Activated CD8-positive, alpha-beta memory T cell treated with anti-CD3 and anti-CD28 coated beads, Interleukin-2, amount 50 U/mL, for 24 hours (primary cell): ENCODE results near the gene CR1L.
"Not testable (repeated sequence)": the region's sequence is repeated elsewhere in the genome, so short reads cannot be mapped to it uniquely, and the experiment has no call there.

Source experiments
- DNase-seq: peaks from one replicate; pipeline ENCODE4 v3.0.0-alpha.2; 2020; ENCODE audit errors: extremely low read depth

The CR1L gene

DNA sequence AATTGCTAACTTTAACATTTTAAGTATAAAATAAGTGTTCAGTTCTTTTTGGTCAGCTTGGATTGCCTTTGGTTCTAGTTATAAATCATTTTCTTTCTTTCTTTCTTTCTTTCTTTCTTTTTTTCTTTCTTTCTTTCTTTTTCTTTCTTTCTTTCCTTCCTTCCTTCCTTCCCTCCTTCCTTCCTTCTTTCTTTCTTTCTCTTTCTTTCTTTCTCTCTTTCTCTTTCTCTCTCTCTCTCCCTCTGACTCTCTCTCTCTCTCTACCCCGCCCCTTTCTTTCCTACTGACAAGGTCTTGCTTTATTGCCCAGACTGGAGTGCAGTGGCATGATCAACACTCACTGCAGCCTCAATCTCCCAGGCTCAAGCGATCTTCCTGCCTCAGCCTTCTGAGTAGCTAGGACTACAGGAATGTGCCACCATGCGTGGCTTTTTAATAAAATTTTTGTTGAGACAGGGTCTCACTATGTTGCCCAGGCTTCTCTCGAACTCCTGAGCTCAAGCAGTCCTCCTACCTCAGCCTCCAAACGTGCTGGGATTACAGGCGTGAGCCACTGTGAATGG, 38.0 kb downstream of the CR1L start:
- not testable (repeated sequence) for DNase-seq

DNA sequence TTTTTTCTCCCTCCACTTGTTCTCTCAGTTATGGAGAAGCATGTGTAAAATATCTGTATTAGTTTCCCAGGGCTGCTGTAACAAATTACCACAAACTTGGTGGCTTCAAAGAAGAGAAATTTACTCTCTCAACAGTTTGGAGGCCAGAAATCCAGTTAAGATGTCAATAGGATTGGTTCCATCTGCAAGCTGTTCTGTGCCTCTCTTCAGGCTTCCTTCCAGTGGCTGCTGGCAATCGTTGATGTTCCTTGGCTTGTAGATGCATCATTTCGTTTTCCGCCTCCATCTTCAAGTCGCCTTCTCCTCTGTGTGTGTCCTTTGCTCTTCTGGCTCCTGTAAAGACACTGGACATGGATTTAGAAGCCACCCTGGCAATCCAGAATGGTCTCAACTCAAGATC, 45.6 kb downstream of the CR1L start:
- not testable (repeated sequence) for DNase-seq

DNA sequence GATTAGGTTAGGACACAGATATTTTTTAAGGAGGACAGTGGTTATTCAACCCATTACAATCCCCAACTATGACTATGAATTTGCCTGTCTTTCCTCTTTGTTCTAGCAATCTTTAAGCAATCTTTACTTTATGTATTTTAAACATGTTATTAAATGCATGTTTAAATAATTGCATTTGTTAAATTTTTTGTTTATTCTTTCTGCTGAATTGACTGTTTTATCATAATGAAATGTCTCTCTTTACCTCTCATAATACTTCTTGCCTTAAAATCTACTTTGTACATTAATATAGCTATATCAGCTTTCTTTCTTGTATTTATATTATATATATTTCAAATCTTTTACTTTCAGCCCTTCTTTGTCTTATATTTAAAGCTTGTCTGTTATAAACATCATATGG, 46.1 kb downstream of the CR1L start:
- no peak for DNase-seq

DNA sequence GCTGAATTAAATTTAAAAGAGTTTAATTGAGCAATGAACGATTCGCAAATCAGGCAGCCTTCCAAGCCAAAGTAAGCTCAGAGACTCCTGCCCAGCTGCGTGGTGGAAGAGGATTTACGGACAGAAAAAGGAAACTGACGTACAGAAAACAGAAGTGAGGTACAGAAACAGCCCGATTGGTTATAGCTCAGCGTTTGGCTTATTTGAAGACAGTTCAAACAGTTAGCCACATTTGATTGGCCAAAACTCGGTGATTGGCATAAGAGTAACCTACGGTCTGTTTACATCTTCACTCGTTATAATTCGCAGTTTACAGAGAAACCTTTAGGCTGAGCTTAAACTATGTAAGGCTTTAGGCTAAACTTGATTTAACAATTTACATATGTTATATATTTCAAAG, 46.9 kb downstream of the CR1L start:
- no peak for DNase-seq

DNA sequence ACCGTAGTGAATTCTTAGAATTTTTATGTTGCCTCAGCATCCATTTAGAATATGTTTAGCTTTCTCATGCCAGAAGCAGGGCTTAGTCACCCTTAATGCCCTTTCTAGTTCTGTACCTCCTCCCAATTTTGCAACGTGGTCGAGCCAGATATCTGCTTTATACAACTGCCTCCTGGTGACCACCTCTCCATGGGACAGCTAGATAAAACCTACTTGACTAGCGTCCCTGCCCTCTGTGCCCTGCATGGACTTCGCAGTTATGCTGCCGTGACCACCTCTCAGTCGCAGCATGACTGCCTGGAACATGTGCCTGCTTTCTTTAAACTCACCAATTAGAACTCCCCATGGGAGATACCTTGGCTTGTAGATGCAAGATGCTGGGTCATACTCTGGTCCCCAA, 47.4 kb downstream of the CR1L start:
- not testable (repeated sequence) for DNase-seq

- no peak for DNase-seq
Measured at GRCh38 chr1:207695891-207696290, 51.0 kb downstream of the CR1L start.

GRCh38 chr1:207698822-207699483, 54.0 kb downstream of the CR1L start:
- DNase-seq, result no peak

- DNase-seq, result no peak
Measured at GRCh38 chr1:207702317-207702716, 57.4 kb downstream of the CR1L start.

- DNase-seq, result no peak
Measured at GRCh38 chr1:207703712-207704111, 58.8 kb downstream of the CR1L start.

GRCh38 chr1:207708004-207708403, 63.1 kb downstream of the CR1L start:
- DNase-seq, result not testable (repeated sequence)

DNA sequence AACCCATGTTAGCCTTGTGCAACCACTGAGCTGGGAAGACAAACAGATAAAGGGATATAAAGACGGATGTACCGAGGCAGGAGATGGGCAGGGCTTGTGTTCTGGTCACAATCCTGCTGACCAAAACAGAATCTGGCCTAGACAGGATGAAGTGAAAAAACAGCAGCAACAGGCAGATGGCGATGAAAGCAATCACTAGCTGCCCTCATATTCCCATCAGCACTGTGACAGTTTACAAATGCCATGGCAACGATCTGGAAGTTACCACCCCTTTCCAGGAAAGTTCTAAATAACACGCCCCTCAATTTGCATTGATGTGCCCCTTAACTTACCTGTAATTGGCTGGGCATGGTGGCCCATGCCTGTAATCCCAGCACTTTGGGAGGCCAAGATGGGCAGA, 66.4 kb downstream of the CR1L start:
- no peak for DNase-seq

DNA sequence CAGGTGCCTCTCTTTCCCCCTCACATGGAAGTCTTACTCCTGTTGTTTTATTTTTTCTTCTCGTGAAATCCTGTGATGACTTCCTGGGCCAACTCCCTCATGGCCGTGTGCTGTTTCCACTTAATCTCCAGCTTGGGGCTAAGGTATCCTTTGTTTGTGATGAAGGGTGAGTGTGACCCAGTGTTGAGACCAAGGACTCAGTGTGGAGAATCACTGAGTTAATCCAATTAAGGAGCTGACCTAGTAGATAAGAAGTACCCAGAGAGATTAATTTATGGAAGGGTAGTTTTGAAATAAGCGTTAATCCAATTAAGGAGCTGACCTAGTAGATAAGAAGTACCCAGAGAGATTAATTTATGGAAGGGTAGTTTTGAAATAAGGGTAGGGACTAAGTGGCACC, 67.8 kb downstream of the CR1L start:
- DNase-seq, result not testable (repeated sequence)

DNA sequence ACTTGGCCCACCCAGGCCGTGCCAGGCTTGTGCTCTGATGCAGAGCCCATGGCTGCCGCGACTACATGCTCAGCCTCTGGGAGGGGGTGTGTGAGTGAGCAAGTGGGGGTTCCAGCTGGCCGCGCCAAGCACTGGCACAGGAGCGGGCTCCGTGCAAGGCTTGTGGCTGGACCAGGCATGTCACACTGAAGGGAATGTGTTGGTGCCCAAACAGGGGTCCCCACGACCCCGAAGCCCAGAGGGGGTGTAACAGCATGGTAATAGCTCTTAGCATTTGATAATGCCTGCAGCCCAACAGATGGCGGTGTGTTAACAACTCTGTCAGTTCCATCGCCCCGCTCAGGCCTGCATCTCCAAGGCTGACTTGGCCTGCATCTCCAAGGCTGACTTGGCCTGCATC, 68.6 kb downstream of the CR1L start:
- no peak for DNase-seq

DNA sequence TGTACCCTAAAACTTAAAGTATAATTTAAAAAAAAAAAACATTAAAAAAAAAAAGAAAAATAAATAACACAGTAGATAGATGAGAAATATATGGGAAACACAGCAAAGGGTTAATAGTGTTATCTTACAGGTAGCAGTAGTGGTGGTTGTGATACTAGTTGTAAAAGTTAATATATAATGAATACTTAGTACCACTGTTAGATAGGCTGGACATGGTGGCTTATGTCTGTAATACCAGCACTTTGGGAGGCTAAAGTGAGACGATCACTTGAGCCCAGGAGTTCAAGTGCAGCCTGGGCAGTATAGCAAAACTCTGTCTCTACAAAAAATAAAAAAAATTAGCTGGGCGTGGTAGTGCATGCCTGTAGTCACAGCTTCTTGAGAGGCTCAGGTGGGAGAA, 74.3 kb downstream of the CR1L start:
- no peak for DNase-seq

DNA sequence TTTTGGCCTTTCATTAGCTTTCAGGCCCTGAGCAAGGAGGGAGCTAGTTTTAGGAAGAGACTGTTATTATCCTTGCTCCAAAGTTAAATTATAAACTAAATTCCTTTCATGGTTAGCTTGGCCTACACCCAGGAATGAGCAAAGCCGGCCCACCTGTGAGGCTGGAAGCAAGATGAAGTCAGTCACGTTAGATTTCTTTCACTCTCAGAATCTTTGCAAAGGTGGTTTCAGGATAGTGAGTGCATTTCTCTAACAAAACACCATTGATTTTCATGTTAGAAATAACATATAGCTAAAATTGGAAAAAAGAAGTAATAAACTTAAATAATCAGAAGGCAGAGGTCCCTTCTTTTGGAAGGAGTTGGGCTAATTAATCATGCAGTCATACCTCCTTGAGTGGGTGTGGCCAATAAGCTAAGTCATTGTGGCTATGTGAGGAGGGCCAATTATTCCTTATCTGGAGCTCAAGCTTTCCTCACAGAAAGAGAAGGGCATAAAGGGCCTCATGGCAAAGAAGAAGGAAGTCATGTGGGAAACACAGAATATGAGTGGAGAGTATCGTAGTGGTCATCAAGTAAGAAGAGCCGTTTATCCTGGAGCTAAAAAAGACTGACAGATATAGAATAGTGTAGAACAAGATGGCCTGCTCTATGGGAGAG, 83.4 kb downstream of the CR1L start:
- DNase-seq, result not testable (repeated sequence)

DNA sequence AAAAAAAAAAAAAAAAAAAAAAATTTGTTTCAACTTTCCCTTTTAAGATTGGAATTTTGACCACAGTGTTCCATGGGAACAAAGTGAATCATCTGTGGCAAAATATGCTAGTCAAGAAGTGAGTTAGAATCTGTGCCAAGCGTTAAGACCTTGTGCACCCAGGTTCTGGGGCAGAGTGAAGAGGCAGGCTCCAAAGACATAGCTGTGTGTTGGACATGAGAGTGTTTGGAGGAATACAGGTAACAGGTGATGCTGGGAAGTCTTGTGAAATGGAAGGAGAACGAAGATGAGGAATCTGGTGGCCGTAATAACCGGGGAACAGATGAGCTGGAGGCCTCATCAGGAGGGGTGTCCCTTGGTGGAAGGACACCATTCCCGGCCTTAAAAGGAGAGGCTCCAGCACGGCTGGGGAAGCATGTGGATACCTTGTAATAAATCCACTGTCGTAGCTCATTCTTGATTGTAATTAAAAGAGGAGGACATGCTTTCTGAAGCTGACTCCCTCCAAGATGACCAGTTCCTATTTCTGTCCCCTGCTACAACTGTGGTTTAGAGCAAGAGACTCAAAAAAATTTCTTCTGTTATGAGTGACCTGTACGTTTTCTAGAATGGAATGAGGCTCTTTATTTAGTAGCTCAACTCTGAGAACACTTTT, 92.7 kb downstream of the CR1L start:
- not testable (repeated sequence) for DNase-seq

DNA sequence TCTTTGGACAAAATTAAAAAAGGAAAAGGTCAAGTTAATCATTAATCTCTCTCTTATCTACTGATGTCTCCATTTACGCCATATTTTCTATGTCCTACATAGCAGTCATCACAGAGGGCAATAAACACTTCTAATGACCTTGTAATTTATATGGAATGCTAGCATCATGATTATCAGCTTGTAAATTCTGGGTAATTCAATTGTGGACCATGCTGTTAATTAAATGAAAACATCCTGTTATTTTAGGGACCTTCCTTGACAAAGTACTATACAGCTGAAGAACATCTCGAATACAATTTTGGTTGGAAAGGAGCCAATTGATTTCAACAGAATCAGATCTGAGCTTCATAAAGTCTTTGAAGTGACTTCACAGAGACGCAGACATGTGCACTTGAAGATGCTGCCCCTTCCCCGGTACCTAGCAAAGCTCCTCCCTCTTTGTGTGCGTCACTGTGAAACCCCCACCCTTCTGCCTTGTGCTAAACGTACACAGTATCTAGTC, 93.3 kb downstream of the CR1L start:
- DNase-seq, result not testable (repeated sequence)

GRCh38 chr1:207740207-207740606, 95.3 kb downstream of the CR1L start:
- no peak for DNase-seq

- DNase-seq, result no peak
Measured at GRCh38 chr1:207742850-207743555, 98.1 kb downstream of the CR1L start.

DNA sequence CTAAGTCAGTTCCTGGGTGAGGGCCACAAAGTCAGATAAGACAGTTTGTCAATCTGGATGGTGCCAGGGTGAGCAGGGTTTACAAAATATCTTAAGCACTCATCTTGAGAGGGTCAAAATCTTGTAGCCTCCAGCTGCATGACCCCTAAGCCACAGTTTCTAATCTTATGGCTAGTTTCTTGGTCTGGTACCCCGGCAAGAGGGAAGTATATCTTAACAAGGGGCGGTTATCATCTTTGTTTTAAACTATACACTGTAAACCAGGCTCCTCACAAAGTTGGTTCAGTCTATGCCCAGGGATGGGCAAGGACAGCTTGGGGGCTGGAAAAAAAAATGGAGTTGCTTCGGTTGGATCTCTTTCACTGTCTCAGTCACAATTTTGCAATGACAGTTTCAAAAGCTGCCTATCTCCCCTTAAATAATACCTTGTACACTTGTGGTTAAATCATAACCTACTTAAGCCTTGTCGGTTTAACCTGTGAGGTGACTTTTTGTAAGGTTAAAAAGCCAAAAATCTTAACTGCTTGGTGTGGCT, 99.1 kb downstream of the CR1L start:
- DNase-seq, result no peak

DNA sequence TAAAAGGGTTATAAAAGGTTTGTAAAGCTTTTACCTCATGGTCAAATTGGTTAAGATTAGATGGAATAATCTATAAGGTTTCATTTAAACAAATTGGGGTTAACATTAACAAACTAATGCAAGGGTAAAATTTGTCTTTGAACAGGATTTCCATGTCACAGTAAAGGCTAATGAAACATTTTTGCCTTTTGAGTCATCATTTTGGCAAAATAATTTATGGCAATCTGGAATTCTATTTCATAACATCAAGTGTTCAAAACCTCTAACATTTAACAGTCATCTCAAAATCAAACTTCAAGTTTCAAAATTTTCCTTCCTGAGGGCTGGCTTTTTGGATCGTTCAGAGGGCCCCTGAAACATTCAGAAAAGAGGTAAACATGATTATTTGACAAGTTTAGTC, 100.4 kb downstream of the CR1L start:
- no peak for DNase-seq
